HG02938 (cell line): ENCODE data around the gene SLAMF1.

Experiments used
- ATAC-seq: cut with Tn5 transposase; IDR thresholded peaks from one replicate; pipeline ENCODE4 v1.9.1; 2021; ENCODE audit warnings: mild to moderate bottlenecking, moderate library complexity; ENCODE audit not compliant: unreplicated experiment

SLAMF1 gene

DNA sequence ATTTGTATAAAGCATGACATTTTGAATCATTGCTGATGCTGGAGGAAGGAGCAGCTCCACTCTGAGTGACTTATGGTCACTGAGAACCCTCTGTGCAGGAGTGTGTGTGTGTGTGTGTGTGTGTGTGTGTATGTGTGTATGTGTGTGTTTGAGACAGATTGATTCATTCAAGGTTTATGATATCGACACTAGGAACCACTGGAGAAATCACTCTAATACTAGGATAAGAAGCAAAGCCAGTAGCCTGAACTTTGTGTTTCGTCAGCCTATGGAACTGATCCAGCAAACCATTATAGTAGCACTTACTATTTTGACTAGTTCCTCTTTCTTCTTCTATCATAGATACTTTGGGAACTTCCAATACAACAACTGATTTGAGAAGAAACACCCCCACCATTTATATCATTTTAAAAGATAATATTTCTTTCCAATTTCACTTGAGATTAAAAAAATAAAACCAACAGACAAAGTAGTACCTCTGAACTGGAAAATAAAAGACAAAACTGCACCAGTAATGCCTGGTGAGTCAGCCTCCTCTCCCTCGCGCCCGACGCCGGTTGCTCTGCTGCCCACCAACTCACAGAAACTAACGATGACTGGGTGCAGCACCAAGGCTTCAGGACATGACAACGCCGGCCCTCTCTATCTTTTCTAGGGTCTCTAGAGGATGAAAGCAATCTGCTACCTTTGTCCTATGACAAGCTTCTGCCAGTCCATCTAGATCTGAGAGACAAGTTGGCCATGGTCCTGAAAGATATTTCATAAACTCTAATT is 20.9 kb downstream of the SLAMF1 start:
- no peak for ATAC-seq

DNA sequence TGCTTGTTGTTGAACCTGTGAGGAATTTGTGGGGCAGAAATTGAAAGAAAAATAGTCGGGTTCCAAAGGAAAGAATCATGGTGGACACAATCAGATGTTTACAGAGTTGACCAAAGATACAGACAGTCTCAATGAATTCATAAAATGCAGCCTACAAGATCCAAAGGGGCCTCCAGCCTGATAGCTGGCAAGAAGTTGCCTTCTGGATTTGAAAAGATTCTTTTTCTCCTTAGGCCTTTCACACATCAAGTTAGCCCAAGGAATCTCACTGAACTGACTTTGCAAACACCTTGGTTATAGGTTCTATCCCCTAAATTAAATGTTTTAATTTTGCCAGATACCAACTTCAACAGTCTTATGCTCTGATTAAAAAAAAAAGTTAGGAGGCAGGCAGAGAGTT is 21.5 kb downstream of the SLAMF1 start:
- no peak for ATAC-seq

DNA sequence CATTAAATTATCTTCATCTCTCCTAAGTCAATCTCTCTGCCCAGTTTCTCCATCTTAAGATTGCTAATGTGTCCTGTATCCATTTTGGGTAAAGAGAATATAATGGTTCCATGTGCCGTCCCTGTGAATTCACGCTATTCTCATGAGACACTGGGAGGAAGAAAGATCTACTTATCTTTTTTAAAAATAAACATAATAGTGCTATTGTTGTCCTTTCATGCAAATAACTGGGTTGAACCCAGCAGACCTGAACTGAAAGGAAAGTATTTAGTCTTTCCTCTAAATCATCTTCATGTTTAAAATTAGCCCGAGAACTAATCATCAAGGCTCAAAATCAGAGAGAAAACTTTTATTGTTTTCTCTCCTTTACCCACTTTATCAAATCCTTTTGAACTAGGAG is 22.4 kb downstream of the SLAMF1 start:
- ATAC-seq, result no peak

DNA sequence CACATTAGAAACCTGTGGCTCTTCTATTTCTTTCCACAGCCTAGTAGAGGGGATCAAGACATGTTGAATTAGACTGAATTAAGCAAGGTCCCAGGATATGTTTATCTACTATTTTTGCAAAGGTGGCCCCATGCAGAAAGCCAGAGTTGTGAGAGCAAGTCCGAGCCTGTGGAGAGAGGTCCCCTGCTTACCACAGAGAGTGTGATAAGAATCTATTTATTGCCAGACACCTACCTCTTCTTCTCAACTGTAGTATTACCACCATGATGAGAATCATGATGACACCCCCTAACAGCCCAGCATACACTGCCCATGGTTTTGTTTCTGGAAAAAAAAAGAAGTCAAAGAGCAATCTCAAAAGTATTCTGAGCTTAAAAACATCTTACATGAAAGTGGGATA is 23.0 kb downstream of the SLAMF1 start:
- no peak for ATAC-seq

DNA sequence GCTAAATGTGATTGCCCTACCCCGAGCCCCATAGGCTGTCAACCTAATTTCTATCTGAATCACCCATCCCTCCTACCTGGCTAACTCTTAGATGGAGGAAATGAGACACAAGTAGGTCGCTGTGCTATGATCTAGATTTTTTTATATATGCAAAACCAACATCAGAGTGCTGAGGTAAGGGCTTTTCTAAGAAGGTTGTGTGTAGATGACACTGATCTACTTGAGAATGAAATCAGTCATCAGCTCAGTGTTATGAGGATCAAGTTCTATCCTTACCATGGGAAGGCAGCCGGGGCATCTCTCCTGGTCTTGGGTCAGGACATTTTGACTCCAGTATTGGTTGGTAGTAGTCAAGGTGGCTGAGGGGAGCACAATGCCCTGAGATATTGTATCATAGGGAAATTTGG is 23.6 kb downstream of the SLAMF1 start:
- no peak for ATAC-seq

DNA sequence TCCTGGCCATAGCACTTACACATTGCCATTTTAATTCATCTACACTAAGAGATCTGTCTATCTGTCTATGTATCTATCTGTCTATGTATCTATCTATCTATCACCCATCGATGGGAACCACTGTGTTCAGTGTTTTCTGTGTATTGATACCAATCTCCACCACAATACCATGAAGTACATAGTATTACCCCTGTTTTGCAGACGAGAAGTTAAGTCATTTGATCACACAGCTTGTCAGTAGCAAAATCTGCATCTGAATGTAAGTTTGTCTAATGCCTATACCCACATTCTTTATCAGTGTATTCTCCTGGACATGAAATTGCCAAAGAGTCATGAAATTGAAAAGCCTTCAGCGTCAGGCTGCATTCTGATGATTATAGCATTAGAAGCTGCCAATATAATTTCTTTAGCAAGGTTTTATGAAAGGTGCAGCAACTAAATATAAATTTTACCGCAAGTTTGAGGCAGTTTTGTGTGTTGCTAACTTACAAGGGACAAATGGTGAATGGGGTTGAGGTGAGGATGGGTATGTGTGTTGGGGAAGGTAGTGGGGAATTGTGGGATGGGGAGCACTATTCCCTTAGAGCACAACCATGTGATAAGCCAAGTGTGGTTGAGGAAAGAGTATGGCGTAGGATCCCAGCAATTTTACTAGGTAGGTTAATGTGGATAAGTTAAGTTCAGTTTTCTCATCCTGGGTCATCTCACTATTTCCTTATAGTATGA is 24.2 kb downstream of the SLAMF1 start:
- ATAC-seq, result no peak

DNA sequence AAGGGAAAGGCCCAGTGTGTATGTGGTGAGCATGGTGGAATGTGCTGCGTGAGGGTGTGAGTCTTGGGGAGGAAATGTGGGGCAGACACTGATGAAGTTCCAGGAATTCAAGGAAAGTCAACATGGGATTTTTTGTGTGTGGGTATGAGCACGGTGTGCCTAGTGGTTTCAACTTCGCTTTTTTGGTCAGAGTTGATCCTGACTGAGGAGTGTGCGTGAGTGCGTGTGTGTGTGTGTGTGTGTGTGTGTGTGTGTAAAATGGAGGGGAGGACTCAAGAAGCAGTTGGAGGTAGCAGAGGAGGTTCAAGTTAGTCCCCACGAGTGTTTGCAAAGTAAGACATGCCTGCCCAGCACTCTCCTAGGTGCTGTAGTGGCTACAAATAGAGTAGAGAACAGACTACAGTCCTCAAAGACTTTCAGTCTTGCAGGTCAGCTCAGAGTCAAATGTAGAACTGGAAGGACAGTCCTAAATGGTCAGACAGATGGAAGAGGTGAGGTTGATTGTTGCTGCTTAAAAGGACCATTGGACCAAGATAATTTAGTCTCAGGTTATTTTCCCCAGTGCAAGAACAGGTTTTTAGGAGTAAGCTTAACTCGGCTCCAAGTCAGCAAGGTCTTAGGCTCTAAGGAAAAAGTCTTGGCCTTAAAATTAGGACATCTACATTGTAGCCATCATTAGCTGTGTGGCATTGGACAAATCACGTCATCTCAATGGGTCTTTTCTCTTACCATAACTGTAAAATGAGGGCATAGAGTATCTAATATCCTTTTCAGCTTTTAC is 25.0 kb downstream of the SLAMF1 start:
- no peak for ATAC-seq

DNA sequence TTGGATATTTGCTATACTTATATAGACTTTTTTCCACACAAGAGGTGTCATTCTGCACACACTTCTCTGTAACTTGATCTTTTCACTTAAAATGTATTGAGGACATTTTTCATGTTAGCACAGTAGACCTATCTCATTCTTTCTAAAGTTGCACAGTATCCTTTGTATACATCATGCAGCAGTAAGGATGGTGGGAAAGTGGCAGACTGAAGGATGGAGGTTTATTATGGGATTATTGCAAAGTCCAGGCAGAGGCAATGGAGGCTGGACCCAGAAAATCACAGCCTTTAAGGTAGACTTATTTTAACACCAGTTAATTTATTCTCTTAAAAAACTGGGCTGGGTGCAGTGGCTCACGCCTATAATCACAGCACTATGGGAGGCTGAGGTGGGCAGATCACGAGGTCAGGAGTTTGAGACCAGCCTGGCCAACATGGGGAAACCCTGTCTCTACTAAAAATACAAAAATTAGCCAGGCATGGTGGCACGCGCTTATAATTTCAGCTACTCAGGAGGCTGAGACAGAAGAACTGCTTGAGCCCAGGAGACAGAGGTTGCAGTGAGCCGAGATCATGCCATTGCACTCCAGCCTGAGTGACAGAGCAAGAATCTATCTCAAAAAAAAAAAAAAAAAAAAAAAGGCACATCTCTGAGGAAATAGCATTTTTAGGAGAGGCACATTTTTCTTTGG is 25.8 kb downstream of the SLAMF1 start:
- no peak for ATAC-seq

DNA sequence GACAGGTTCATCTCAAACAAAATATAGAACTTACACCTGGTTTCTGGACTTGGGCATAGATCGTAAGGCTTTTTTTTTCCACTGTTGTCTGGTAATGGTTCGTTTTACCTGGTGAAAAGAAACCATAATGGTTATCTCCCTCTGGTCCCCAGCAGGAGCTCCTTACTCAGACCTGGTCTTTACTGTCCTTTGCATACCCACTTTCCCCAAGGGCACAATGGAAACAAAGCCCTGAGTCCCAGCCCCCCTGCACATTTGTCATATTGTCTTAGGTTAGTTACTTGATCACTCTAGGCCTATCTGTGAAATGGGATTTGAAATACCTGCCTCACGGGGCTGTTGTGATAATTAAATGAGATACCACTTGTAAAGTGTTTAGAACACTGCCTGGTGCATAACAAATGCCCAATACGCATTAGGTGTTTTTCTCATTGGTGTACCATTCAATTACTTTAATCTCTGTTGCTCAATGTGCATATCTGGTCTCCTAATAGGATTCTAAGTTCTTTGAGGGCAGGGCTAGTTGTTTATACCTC is 27.0 kb downstream of the SLAMF1 start:
- ATAC-seq, result no peak

DNA sequence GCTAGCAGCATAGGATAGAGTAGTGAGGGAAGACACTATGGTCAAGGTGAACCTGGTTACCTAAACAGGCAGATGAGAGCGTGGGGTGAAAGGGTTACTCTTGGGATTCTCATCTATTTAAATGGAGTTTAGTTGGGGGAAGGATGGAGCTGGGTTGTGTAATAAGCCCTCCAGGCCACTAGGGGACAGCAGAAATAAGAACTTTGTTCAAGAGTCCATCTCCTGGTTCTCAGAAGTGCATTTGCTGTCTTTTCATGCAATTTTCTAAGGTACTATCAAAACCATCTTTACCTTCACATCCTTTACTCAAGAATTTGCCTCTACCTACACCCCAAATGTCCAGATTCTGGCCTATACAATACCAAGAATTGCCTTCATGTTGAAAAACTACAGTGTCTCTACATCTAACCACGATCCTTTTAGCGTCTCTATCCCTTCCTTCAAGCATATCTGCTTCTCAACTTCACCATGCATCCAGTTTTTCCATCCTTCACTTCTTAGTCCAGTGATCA is 28.0 kb downstream of the SLAMF1 start:
- ATAC-seq, result no peak

DNA sequence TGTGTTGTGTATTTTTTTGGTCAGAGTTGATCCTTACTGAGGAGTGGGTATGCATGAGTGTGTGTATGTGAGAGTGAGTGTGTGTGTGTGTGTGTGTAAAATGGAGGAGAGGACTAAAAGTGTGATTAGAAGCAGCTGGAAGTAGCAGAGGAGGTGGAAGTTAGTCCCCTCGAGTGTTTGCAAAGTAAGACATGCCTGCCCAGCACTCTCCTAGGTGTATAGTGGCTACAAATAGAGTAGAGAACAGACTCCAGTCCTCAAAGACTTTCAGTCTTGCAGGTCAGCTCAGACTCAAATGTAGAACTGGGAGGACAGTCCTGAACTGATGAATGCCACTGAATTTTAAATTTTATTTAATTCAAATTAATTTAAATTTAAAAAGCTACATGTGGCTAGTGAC is 28.5 kb downstream of the SLAMF1 start:
- ATAC-seq, result no peak

DNA sequence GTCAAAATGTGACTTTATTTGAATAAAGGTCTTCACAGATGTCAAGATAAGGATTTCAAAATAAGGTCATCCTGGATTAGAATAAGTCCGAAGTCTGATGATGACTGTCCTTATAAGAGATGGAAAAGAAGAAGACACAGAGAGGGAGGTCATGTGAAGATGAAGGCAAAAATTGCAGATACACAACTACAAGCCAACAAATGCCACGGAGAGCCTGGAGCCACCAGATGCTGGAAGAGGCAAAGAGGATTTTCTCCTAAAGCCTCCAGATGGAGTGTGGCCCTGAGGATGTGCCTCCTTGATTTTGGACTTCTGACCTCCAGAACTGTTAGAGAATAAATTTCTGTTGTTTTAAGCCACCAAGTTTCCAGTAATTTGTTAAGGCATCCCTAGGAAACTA is 31.2 kb downstream of the SLAMF1 start:
- ATAC-seq, result no peak

DNA sequence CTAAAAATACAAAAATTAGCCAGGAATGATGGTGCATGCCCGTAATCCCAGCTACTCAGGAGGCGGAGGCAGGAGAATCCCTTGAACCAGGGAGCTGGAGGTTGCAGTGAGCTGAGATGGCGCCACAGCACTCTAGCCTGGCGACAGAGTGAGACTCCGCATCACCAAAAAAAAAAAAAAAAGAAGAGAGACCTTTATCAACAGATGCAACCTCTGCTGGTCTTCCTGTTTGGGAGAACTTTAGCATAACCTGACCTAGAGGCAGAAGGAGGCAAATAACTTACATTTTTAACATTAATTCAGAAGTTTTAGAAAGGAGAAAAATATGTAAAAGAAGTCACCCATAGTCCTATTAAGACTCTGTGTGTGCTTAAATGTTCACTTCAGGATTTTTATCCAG is 32.4 kb downstream of the SLAMF1 start:
- no peak for ATAC-seq

DNA sequence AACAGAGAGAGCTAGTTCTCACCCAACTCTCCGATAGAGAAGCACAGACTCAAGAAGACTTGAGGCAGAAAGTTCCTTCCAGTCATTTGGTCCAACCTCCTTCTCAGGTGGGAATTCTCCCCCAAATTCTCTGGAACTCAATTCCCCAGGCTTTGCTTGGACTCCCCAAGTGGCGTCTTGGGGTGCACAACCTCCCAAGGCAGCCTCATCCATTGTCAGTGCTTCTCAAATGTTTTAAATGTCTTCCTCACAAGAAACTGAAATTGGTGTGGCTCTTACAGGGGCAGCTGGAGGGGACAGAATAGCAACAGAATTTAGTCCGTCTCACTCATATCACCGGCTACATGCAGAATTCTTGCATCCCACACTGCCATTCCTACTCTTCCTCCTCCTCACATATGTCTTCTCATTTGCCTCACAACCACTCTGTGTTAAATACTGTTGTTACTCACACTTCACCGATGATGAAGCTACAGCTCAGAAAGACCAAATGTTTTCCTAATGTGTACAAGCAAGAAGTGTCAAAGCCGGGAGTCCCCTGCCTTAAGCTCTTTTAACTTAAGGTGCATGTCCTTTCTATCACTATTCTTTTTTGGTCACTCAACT is 34.1 kb downstream of the SLAMF1 start:
- ATAC-seq, result no peak

DNA sequence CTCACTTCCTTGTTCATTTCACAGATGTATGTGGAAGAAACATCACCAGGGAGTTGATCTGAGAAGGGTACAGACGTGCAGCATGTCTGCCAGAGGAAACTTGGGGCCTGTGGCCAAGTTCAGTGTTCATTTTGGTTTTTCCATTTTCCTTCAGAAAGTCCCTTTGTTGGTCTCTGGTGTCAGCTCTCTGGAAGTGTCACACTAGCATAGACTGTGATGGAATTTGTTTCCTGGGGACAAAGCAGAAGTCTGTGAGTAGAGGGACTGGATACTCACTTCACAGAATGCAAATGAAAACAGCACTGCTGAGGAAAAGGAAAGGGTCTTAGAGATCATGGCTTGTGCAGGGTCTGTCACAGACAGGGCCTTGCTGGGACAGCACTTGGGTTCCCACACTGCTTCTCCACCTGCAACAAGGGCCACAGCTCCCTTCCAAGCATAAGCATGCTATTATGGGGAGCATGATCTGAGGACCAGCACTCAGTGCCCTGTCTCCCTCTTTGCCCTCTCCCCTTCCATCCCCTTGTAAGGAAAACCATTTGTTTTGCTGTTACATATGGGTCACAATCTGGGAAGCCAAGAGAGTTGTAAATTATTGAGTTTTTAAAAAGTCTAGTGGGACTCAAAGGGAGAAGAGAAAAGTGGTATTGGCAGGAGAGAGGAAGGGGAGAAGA is 36.1 kb downstream of the SLAMF1 start:
- ATAC-seq, result no peak

DNA sequence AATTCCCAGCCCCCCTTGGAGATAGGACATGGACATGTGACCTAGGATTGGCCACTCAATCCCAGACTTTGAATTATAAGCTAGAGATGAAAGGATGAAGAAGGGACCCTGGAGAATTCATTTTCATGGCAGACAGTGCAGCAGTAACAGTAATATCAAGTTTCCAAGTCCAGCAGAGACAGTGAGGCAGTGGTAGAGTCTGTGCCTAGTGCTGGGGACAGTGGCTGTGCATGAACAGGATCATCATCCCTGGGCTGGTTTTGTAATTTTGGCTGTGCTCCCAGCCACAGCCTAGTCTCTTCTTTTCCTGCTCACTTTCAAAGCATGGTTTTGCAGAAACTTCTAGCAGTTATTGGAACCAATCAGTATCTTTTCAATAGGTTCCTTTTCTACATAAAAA is 37.9 kb downstream of the SLAMF1 start:
- no peak for ATAC-seq

DNA sequence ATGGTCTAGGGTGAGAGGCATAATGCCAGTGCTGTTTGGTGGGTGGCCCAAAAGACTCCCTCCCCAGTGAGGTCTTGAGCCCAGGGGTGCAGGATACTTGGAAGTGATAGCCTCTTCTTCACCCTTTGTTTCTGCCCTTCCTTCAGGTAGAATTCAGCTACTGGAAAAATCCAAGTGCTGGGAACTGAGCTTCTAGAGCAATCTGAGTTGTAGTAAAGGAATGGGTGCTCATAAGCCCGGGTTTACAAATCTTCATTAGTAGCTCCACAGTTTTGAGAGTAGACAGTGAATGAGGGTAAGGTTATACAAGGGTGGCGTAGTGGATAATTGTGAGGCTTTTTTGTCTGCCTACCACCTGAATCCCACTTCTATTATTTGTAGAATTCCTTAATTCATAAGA is 38.3 kb downstream of the SLAMF1 start:
- ATAC-seq, result no peak

DNA sequence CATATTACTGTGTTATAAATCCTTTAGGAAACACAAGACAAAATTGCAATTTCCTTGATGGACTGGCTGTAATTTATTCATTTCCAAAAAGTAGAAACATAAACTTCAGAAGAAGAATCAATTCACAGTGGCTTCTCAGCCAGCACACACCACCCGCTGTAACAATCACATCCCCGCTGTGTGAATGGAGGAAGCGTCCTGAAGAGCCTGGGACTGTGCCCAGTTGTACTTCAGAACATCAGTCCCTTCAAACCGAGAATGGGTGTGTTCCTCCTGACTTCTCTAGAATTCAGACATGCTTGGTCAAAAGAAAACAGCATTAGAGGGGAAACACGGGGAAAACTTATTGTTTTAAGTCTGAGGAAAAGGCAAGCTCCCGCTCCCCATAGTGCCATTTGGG is 38.8 kb downstream of the SLAMF1 start:
- ATAC-seq, result no peak

DNA sequence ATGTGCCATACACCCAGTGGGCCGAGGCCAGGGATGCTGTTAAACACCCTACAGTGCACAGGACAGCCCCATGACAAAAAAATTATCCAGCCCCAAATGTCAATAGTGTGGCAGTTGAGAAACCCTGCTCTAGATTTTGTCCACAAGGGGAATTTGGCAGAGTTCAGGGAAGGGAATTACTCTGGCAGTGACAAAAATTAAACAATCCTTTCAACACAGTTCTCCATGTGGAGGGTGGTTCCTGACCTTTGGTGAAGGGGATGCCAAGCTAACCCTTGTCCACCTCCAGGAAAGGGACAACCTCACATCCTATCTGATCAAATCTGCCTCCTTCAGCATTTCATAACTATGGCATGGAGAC is 39.2 kb downstream of the SLAMF1 start:
- ATAC-seq, result no peak
